Mesothelial cell of epicardium (in vitro differentiated cells): ENCODE data around the gene NFE2L3. TPM values are rescaled to one million over a fixed set of nuclear protein-coding genes. Genes with fewer than 3 reads are reported as not detected.
"Not testable (repeated sequence)": the region's sequence is repeated elsewhere in the genome, so short reads cannot be mapped to it uniquely, and the experiment has no call there.

ENCODE experiments used
- DNase-seq, 2 experiments: peaks; one replicate each; pipeline ENCODE4 v3.0.0; 2021; ENCODE audit warnings: low spot score in 2 of 2; ENCODE audit not compliant: unreplicated experiment in 2 of 2
- H3K27ac Mint-ChIP-seq: 2 replicates; pipeline ENCODE4 v1.8.0; 2021; ENCODE audit warnings: mixed read lengths
- H3K27me3 Mint-ChIP-seq: 2 replicates; pipeline ENCODE4 v1.8.0; 2021; ENCODE audit warnings: low read depth, mixed read lengths
- H3K36me3 Mint-ChIP-seq: 2 replicates; pipeline ENCODE4 v1.8.0; 2021; ENCODE audit warnings: mixed read lengths
- H3K4me1 Mint-ChIP-seq: 2 replicates; pipeline ENCODE4 v1.8.0; 2021; ENCODE audit warnings: mixed read lengths
- H3K4me3 Mint-ChIP-seq: 2 replicates; pipeline ENCODE4 v1.8.0; 2021; ENCODE audit warnings: mild to moderate bottlenecking, moderate library complexity, mixed read lengths
- H3K9me3 Mint-ChIP-seq: 2 replicates; pipeline ENCODE4 v1.8.0; 2021; ENCODE audit warnings: mixed read lengths
- CTCF ChIP-seq: fragments of 200-600 bp; sonication (generic); IDR thresholded peaks from one replicate; pipeline ENCODE4 v1.5.0; 2021; ENCODE audit warnings: antibody characterized with exemption; ENCODE audit not compliant: unreplicated experiment
- total RNA-seq: library from RNA; stranded (reverse); gene quantifications from 3 replicates; pipeline ENCODE4 v1.2.1, GENCODE V29; 2021

Gene NFE2L3
- total RNA-seq, 1 donor from 2014 or later: 11.8 TPM

- DNase-seq: no peak
- Mint-ChIP-seq H3K27ac (no peak overlapping the region), H3K9me3 (peaks cover 8% of the 10 kb centered on the region), H3K36me3 (peaks cover 6% of the 10 kb centered on the region), H3K27me3 (no peaks in the 10 kb centered on the region), H3K4me3 (no peak overlapping the region), H3K4me1 (no peaks in the 10 kb centered on the region)
- no peak for TF ChIP-seq CTCF
Observed at GRCh38 chr7:26168458-26169023, 16.5 kb downstream of the NFE2L3 start.

- no peak overlapping the region for H3K27ac Mint-ChIP-seq
- no peak for TF ChIP-seq CTCF
- no peaks in the 10 kb centered on the region for H3K27me3 Mint-ChIP-seq
- no peaks in the 10 kb centered on the region for H3K4me1 Mint-ChIP-seq
- DNase-seq: no peak
- H3K9me3 Mint-ChIP-seq: peaks cover 8% of the 10 kb centered on the region
- peaks cover 6% of the 10 kb centered on the region for H3K36me3 Mint-ChIP-seq
- no peak overlapping the region for H3K4me3 Mint-ChIP-seq
Observed at GRCh38 chr7:26169271-26169670, 17.3 kb downstream of the NFE2L3 start.

GRCh38 chr7:26170663-26171062 is 18.7 kb downstream of the NFE2L3 start:
- Mint-ChIP-seq H3K9me3 (peaks cover 8% of the 10 kb centered on the region), H3K36me3 (peaks cover 6% of the 10 kb centered on the region), H3K4me3 (no peak overlapping the region), H3K27me3 (no peaks in the 10 kb centered on the region), H3K27ac (no peak overlapping the region), H3K4me1 (no peaks in the 10 kb centered on the region)
- no peak for DNase-seq
- TF ChIP-seq CTCF: no peak

- H3K27ac Mint-ChIP-seq: no peak overlapping the region
- no peak for DNase-seq
- peaks cover 6% of the 10 kb centered on the region for H3K36me3 Mint-ChIP-seq
- peaks cover 8% of the 10 kb centered on the region for H3K9me3 Mint-ChIP-seq
- no peak overlapping the region for H3K4me3 Mint-ChIP-seq
- no peaks in the 10 kb centered on the region for H3K27me3 Mint-ChIP-seq
- TF ChIP-seq CTCF: no peak
- no peaks in the 10 kb centered on the region for H3K4me1 Mint-ChIP-seq
Observed at GRCh38 chr7:26171601-26172000, 19.6 kb downstream of the NFE2L3 start.

- no peak for DNase-seq
- no peaks in the 10 kb centered on the region for H3K27me3 Mint-ChIP-seq
- no peaks in the 10 kb centered on the region for H3K4me1 Mint-ChIP-seq
- no peak for TF ChIP-seq CTCF
- no peak overlapping the region for H3K4me3 Mint-ChIP-seq
- H3K36me3 Mint-ChIP-seq: peaks cover 6% of the 10 kb centered on the region
- peaks cover 8% of the 10 kb centered on the region for H3K9me3 Mint-ChIP-seq
- H3K27ac Mint-ChIP-seq: no peak overlapping the region
Observed at GRCh38 chr7:26172048-26172447, 20.1 kb downstream of the NFE2L3 start.

GRCh38 chr7:26175903-26176302 is 23.9 kb downstream of the NFE2L3 start:
- not testable (repeated sequence) for H3K4me1 Mint-ChIP-seq, H3K9me3 Mint-ChIP-seq, H3K27ac Mint-ChIP-seq, H3K4me3 Mint-ChIP-seq, DNase-seq, H3K27me3 Mint-ChIP-seq
- H3K36me3 Mint-ChIP-seq: peaks cover 12% of the 10 kb centered on the region

GRCh38 chr7:26176696-26177095 is 24.7 kb downstream of the NFE2L3 start:
- not testable (repeated sequence) for H3K36me3 Mint-ChIP-seq, DNase-seq, H3K4me3 Mint-ChIP-seq, H3K27ac Mint-ChIP-seq, H3K4me1 Mint-ChIP-seq, H3K27me3 Mint-ChIP-seq, H3K9me3 Mint-ChIP-seq

- H3K27ac Mint-ChIP-seq, H3K4me3 Mint-ChIP-seq, DNase-seq, H3K4me1 Mint-ChIP-seq, H3K9me3 Mint-ChIP-seq, H3K36me3 Mint-ChIP-seq, H3K27me3 Mint-ChIP-seq: not testable (repeated sequence)
Observed at GRCh38 chr7:26177269-26177668, 25.3 kb downstream of the NFE2L3 start.
